ENCODE results near the gene SEZ6.
A peak's percentile ranks its signal among the peaks of the same experiment; 100 is the strongest.

SEZ6 gene

DNA sequence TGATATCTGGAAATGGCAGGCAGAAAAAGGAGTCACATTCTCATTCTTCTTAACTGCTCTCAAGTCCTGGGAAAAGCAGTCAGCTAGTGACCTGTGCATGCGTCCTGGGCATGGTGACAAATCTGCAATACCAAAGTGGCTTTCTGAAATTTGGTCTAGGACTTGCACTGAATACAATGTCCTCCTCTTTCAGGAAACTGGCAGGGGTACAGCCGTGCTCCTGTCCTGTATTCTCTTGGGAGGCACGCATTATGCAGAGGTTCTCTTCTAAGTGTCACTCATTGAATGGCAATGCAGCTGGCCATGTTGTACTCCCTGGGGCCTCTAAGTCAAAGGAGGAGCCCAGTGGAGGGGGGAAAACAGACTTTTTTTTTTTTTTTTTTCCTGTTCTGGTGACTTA, 65.2 kb downstream of the SEZ6 start:
- H3K4me3 ChIP-seq (ENCODE audit: low read depth, low read length) = no peak overlapping the region
- TF ChIP-seq GFI1B (tag by site-specific recombination; IDR thresholded peaks at IDR 0.05) = no peak
- no peak for TF ChIP-seq ZNF660 (tag by site-specific recombination; IDR thresholded peaks at IDR 0.05)
- TF ChIP-seq, protein P1, sequence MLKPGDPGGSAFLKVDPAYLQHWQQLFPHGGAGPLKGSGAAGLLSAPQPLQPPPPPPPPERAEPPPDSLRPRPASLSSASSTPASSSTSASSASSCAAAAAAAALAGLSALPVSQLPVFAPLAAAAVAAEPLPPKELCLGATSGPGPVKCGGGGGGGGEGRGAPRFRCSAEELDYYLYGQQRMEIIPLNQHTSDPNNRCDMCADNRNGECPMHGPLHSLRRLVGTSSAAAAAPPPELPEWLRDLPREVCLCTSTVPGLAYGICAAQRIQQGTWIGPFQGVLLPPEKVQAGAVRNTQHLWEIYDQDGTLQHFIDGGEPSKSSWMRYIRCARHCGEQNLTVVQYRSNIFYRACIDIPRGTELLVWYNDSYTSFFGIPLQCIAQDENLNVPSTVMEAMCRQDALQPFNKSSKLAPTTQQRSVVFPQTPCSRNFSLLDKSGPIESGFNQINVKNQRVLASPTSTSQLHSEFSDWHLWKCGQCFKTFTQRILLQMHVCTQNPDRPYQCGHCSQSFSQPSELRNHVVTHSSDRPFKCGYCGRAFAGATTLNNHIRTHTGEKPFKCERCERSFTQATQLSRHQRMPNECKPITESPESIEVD (tag by site-specific recombination; IDR thresholded peaks at IDR 0.05) = no peak
- no peak for TF ChIP-seq YY1 (tag by site-specific recombination; IDR thresholded peaks at IDR 0.05)
- no peak for TF ChIP-seq GLIS1 (tag by site-specific recombination; IDR thresholded peaks at IDR 0.05)
- no peak for TF ChIP-seq IKZF3 (tag by site-specific recombination; IDR thresholded peaks at IDR 0.05)
- TF ChIP-seq, protein P2, sequence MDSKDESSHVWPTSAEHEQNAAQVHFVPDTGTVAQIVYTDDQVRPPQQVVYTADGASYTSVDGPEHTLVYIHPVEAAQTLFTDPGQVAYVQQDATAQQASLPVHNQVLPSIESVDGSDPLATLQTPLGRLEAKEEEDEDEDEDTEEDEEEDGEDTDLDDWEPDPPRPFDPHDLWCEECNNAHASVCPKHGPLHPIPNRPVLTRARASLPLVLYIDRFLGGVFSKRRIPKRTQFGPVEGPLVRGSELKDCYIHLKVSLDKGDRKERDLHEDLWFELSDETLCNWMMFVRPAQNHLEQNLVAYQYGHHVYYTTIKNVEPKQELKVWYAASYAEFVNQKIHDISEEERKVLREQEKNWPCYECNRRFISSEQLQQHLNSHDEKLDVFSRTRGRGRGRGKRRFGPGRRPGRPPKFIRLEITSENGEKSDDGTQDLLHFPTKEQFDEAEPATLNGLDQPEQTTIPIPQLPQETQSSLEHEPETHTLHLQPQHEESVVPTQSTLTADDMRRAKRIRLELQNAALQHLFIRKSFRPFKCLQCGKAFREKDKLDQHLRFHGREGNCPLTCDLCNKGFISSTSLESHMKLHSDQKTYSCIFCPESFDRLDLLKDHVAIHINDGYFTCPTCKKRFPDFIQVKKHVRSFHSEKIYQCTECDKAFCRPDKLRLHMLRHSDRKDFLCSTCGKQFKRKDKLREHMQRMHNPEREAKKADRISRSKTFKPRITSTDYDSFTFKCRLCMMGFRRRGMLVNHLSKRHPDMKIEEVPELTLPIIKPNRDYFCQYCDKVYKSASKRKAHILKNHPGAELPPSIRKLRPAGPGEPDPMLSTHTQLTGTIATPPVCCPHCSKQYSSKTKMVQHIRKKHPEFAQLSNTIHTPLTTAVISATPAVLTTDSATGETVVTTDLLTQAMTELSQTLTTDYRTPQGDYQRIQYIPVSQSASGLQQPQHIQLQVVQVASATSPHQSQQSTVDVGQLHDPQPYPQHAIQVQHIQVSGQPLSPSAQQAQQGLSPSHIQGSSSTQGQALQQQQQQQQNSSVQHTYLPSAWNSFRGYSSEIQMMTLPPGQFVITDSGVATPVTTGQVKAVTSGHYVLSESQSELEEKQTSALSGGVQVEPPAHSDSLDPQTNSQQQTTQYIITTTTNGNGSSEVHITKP (tag by site-specific recombination; IDR thresholded peaks at IDR 0.05) = 0 out of 2 replicates have a peak, but pooled peaks have one; percentile 37
- H3K9me3 ChIP-seq (ENCODE audit: control insufficient read depth, insufficient read depth, low read depth, low read length) = no peaks in the 10 kb centered on the region
- POLR2A ChIA-PET = interaction anchor here (0.6 to 2.4 kb wide), 3 partner anchors 9 to 840 kb away, joined by 3 to 10 read pairs (median 10); no protein-coding TSS in a partner anchor
- CTCF ChIA-PET = interaction anchor here (0.6 to 1.4 kb wide), 5 partner anchors 10 to 178 kb away, joined by 3 to 4 read pairs (median 3); no protein-coding TSS in a partner anchor
- peaks cover 28 to 52% of the 10 kb centered on the region in 2 experiments for H3K36me3 ChIP-seq (ENCODE audit: control insufficient read depth in 2 of 2, insufficient read depth in 1 of 2, low read length in 2 of 2)
- peaks cover 46% of the 10 kb centered on the region for H3K4me1 ChIP-seq (ENCODE audit: control insufficient read depth, insufficient read depth, low read length)
- H3K27ac ChIP-seq (ENCODE audit: extremely low read depth, low read depth, low read length) = peak overlapping the region; percentile 24; the same call in 1 of the 2 replicates

DNA sequence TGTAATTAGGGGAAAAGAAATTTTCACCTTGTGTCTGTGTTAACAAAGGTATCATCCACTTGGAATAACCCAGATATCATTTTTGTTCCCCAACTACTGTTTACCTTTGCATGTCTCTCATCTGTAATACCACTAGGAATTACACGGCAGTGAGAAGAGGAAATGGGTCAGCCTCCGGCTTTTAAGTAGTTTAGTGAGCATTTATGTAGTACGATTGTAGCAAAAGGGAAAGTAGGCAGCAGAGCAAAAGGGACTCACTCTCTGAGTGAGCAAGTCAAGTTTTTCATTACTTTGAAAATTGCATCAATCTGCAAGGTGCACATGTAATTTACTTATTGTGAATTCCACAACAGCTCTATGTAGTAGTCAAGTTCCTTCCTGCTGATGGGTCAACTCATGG, 65.7 kb downstream of the SEZ6 start:
- Histone ChIP-seq H3K9me3 (ENCODE audit: control insufficient read depth, insufficient read depth, low read depth, low read length) (no peaks in the 10 kb centered on the region), H3K4me1 (ENCODE audit: control insufficient read depth, insufficient read depth, low read length) (peaks cover 43% of the 10 kb centered on the region), H3K27ac (ENCODE audit: extremely low read depth, low read depth, low read length) (no peak overlapping the region), H3K4me3 (ENCODE audit: low read depth, low read length) (no peak overlapping the region), H3K36me3 (ENCODE audit: control insufficient read depth in 2 of 2, insufficient read depth in 1 of 2, low read length in 2 of 2) (peaks cover 33 to 50% of the 10 kb centered on the region in 2 experiments)
- TF ChIP-seq, protein P3, sequence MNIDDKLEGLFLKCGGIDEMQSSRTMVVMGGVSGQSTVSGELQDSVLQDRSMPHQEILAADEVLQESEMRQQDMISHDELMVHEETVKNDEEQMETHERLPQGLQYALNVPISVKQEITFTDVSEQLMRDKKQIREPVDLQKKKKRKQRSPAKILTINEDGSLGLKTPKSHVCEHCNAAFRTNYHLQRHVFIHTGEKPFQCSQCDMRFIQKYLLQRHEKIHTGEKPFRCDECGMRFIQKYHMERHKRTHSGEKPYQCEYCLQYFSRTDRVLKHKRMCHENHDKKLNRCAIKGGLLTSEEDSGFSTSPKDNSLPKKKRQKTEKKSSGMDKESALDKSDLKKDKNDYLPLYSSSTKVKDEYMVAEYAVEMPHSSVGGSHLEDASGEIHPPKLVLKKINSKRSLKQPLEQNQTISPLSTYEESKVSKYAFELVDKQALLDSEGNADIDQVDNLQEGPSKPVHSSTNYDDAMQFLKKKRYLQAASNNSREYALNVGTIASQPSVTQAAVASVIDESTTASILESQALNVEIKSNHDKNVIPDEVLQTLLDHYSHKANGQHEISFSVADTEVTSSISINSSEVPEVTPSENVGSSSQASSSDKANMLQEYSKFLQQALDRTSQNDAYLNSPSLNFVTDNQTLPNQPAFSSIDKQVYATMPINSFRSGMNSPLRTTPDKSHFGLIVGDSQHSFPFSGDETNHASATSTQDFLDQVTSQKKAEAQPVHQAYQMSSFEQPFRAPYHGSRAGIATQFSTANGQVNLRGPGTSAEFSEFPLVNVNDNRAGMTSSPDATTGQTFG (tag by site-specific recombination; IDR thresholded peaks at IDR 0.05; ENCODE audit: borderline replicate concordance) = no peak
- no peak for TF ChIP-seq SCRT2 (tag by site-specific recombination; IDR thresholded peaks at IDR 0.05)
- peak; percentile 31; the same call in 1 of the 2 replicates for TF ChIP-seq PRDM1 (tag by site-specific recombination; IDR thresholded peaks at IDR 0.05)
- TF ChIP-seq ZNF184 (tag by site-specific recombination; IDR thresholded peaks at IDR 0.05) = peak; percentile 18; the same call in 1 of the 2 replicates
- peak; percentile 96 for TF ChIP-seq ZNF664 (tag by site-specific recombination; IDR thresholded peaks at IDR 0.05)
- ChIA-PET CTCF (interaction anchor here (0.6 to 1.5 kb wide), 6 partner anchors 10 to 178 kb away, joined by 3 to 4 read pairs (median 4); no protein-coding TSS in a partner anchor), POLR2A (interaction anchor here (0.6 to 2.4 kb wide), 2 partner anchors 9 to 841 kb away, joined by 10 read pairs; no protein-coding TSS in a partner anchor)

DNA sequence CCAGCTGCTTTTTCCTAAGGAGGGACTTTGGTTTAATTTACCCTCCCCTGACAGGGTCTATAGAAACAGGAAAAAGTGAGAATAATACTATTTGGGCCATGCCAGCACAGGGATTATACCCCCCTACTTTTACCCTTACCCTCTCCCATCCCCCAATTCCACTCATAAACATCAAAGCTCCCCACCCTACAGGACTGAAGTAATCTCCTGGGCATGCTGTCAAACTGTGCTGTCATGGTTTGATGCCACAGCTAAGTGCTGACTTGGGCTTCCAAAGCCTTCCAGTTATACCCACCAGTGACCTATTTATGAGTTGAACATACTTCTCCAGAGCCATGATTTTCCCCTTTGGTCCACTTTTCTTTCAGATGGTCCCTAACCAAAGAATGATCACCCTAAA, 67.3 kb downstream of the SEZ6 start:
- ChIA-PET CTCF (interaction anchor here (0.7 to 2.9 kb wide), 5 partner anchors 9 to 212 kb away, joined by 3 to 7 read pairs (median 4); partner anchors contain the start of gene TLCD1), POLR2A (interaction anchor here (2.4 to 3.7 kb wide), 2 partner anchors 11 to 13 kb away, joined by 10 to 14 read pairs; partner anchors contain the start of gene PHF12)
- Histone ChIP-seq H3K9me3 (ENCODE audit: control insufficient read depth, insufficient read depth, low read depth, low read length) (no peaks in the 10 kb centered on the region), H3K4me3 (ENCODE audit: low read depth, low read length) (no peak overlapping the region), H3K36me3 (ENCODE audit: control insufficient read depth in 2 of 2, insufficient read depth in 1 of 2, low read length in 2 of 2) (peaks cover 28 to 43% of the 10 kb centered on the region in 2 experiments), H3K4me1 (ENCODE audit: control insufficient read depth, insufficient read depth, low read length) (peaks cover 43% of the 10 kb centered on the region), H3K27ac (ENCODE audit: extremely low read depth, low read depth, low read length) (no peak overlapping the region)
- TF ChIP-seq, protein P4, sequence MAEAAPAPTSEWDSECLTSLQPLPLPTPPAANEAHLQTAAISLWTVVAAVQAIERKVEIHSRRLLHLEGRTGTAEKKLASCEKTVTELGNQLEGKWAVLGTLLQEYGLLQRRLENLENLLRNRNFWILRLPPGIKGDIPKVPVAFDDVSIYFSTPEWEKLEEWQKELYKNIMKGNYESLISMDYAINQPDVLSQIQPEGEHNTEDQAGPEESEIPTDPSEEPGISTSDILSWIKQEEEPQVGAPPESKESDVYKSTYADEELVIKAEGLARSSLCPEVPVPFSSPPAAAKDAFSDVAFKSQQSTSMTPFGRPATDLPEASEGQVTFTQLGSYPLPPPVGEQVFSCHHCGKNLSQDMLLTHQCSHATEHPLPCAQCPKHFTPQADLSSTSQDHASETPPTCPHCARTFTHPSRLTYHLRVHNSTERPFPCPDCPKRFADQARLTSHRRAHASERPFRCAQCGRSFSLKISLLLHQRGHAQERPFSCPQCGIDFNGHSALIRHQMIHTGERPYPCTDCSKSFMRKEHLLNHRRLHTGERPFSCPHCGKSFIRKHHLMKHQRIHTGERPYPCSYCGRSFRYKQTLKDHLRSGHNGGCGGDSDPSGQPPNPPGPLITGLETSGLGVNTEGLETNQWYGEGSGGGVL (tag by site-specific recombination; IDR thresholded peaks at IDR 0.05) = peak; percentile 75
- TF ChIP-seq, protein P5, sequence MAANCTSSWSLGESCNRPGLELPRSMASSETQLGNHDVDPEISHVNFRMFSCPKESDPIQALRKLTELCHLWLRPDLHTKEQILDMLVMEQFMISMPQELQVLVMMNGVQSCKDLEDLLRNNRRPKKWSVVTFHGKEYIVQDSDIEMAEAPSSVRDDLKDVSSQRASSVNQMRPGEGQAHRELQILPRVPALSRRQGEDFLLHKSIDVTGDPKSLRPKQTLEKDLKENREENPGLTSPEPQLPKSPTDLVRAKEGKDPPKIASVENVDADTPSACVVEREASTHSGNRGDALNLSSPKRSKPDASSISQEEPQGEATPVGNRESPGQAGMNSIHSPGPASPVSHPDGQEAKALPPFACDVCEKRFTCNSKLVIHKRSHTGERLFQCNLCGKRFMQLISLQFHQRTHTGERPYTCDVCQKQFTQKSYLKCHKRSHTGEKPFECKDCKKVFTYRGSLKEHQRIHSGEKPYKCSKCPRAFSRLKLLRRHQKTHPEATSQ (tag by site-specific recombination; IDR thresholded peaks at IDR 0.05) = no peak
- no peak for TF ChIP-seq ZNF514 (tag by site-specific recombination; IDR thresholded peaks at IDR 0.05)
